SU-DHL-6 (cell line): ENCODE measurements around the gene TUBGCP6.

Source experiments
- CTCF ChIP-seq: fragments of 200-600 bp; sonication (generic); IDR thresholded peaks from one replicate; pipeline ENCODE4 v1.5.1; 2017; ENCODE audit warnings: antibody characterized with exemption, mild to moderate bottlenecking, low read length, moderate library complexity; ENCODE audit not compliant: insufficient read depth, poor library complexity, severe bottlenecking
- EZH2phosphoT487 ChIP-seq: fragments of 200-600 bp; sonication (generic), shearing (Covaris generic); conservative IDR thresholded peaks from 2 replicates; pipeline ENCODE4 v1.6.1; 2018; ENCODE audit warnings: mild to moderate bottlenecking, antibody characterized with exemption, low read length, moderate library complexity, mixed read lengths

DNA sequence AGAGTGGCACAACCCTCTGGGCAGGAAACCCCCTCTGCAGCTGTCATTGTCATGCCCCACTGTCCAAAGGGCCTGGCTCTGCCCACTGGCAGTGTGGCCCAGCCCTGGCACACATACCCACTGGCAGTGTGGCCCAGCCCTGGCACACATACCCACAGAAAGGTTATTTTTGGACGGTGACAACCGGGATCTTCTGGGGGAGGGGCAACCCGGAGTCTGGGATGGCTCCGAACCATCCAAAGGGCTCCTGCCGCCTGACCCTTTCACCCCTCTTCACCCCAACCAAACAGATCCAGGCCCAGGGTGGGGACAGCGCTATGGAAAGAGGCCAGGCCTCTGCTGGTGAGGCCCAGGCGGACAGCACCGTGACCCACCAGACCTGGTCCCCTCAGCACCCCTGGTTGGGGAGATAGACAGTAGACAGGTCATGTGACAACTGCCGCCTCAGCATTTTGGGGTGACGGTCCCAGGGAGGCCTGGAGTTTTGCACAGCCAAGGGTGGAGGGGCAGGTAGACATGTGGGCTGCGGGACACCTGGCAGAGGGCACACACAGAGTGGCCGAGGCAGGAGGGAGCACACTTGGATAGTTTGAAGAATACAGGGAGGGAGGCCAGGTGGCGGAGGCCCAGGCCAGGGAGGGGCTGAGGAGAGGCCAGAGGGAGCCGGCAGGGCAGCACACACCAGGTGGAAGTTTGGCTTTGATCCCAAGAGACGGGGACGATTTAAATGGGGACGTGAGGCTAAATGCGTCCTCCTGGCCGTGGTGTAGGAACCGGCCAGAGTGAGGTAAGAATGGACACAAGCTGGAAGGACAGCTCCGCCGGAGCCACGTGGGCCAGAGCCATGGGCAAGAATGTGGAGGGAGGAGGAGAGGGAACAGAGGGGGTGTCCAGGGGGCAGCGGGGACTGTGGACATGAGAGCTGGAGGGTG, 13.8 kb upstream of the TUBGCP6 start:
- TF ChIP-seq CTCF, result no peak
- TF ChIP-seq EZH2phosphoT487, result no peak
